ENCODE measurements around the gene SLIT3.

SLIT3 gene

DNA sequence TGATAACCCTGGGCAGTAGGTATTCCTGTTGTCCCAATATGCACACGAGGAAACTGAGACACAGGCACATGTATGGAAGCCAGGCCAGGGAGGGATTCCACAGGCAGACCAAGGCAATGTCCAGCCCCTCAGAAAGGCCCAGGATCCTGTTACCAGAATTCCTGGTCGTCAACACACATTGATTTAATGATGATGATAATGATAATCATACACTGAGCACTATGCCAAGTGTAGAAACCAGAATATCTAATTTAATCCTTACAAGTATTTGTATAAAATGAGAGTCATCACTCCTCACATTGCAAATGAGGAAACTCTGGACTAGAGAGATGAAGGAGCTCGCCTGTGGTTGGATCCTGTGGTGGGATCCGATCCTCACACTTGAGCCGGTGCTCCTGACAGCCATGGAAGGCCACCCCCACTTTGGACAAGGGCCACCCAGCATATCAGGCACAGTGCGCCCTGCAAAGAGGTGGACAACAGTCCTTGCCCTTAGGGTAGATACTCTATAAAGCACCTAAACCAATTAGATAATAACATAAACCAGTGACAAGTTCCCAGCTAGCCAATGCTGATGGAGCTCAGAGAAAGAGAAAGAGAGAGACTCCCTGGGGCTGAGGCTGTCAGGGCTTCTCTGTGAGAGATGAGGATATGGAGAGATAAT is 185.3 kb downstream of the SLIT3 start:
- no peaks in the 10 kb centered on the region for H3K79me2 ChIP-seq (ENCODE audit: insufficient read depth, low read length)
- H3K27ac ChIP-seq (ENCODE audit: low read length): no peak overlapping the region
- no peak overlapping the region for H2AFZ ChIP-seq (ENCODE audit: low read depth, low read length)
- no peak for TF ChIP-seq EZH2 (IDR thresholded peaks at IDR 0.05; ENCODE audit: borderline replicate concordance, low read depth, low read length, severe bottlenecking)
- TF ChIP-seq CTCF (IDR thresholded peaks at IDR 0.05; ENCODE audit: borderline replicate concordance, extremely low read depth, low read length, poor library complexity, severe bottlenecking): no peak
- H4K20me1 ChIP-seq (ENCODE audit: insufficient read depth, low read length): no peaks in the 10 kb centered on the region
- no peak overlapping the region for H3K4me3 ChIP-seq (ENCODE audit: low read depth in 1 of 2, low read length in 2 of 2)
- ATAC-seq (ENCODE audit: insufficient read depth, low read depth): no peak
- H3K9ac ChIP-seq (ENCODE audit: low read depth, low read length): no peak overlapping the region
- no peaks in the 10 kb centered on the region for H3K4me1 ChIP-seq (ENCODE audit: insufficient read depth, low read length)
- no peaks in the 10 kb centered on the region for H3K9me3 ChIP-seq (ENCODE audit: insufficient read depth, low read length, severe bottlenecking)
- no peaks in the 10 kb centered on the region for H3K27me3 ChIP-seq (ENCODE audit: insufficient read depth, low read length, poor library complexity)
- H3K36me3 ChIP-seq (ENCODE audit: insufficient read depth, low read length): no peaks in the 10 kb centered on the region
- no peak for DNase-seq
- H3K4me2 ChIP-seq (ENCODE audit: insufficient read depth, low read length): no peak overlapping the region

- no peaks in the 10 kb centered on the region for H3K9me3 ChIP-seq (ENCODE audit: insufficient read depth, low read length, severe bottlenecking)
- H3K9ac ChIP-seq (ENCODE audit: low read depth, low read length): no peak overlapping the region
- no peak overlapping the region for H3K4me2 ChIP-seq (ENCODE audit: insufficient read depth, low read length)
- H3K27ac ChIP-seq (ENCODE audit: low read length): no peak overlapping the region
- DNase-seq (no peak), ATAC-seq (ENCODE audit: insufficient read depth, low read depth) (no peak)
- H3K4me3 ChIP-seq (ENCODE audit: low read depth in 1 of 2, low read length in 2 of 2): no peak overlapping the region
- H2AFZ ChIP-seq (ENCODE audit: low read depth, low read length): no peak overlapping the region
- no peaks in the 10 kb centered on the region for H3K27me3 ChIP-seq (ENCODE audit: insufficient read depth, low read length, poor library complexity)
- no peaks in the 10 kb centered on the region for H3K36me3 ChIP-seq (ENCODE audit: insufficient read depth, low read length)
- TF ChIP-seq CTCF (IDR thresholded peaks at IDR 0.05; ENCODE audit: borderline replicate concordance, extremely low read depth, low read length, poor library complexity, severe bottlenecking): no peak
- no peak for TF ChIP-seq EZH2 (IDR thresholded peaks at IDR 0.05; ENCODE audit: borderline replicate concordance, low read depth, low read length, severe bottlenecking)
- no peaks in the 10 kb centered on the region for H3K79me2 ChIP-seq (ENCODE audit: insufficient read depth, low read length)
- no peaks in the 10 kb centered on the region for H4K20me1 ChIP-seq (ENCODE audit: insufficient read depth, low read length)
- no peaks in the 10 kb centered on the region for H3K4me1 ChIP-seq (ENCODE audit: insufficient read depth, low read length)
Observed at GRCh38 chr5:169114466-169115065, 186.4 kb downstream of the SLIT3 start.

DNA sequence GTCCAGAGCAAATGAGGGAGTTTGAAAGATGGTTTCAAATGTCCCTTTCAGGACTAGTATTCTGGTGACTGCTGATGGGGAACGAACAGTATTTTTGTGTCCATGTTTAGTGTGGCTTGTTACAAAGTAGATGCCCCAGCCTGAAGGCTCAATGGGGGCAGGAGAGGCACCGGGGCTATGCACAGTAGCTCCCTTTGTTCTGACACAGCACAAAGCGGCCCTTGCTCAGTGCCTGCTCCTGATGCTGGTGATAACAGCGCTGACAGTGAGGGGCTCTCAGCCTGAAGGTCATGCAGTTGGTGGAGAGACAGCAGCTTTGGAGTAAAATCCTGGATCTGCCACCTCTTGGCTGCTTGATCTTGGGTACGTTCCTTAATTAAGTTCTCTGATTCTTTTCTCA is 188.9 kb downstream of the SLIT3 start:
- no peaks in the 10 kb centered on the region for H3K36me3 ChIP-seq (ENCODE audit: insufficient read depth, low read length)
- no peak overlapping the region for H3K9ac ChIP-seq (ENCODE audit: low read depth, low read length)
- no peaks in the 10 kb centered on the region for H3K79me2 ChIP-seq (ENCODE audit: insufficient read depth, low read length)
- peaks cover 5% of the 10 kb centered on the region for H3K27me3 ChIP-seq (ENCODE audit: insufficient read depth, low read length, poor library complexity)
- H4K20me1 ChIP-seq (ENCODE audit: insufficient read depth, low read length): no peaks in the 10 kb centered on the region
- no peaks in the 10 kb centered on the region for H3K9me3 ChIP-seq (ENCODE audit: insufficient read depth, low read length, severe bottlenecking)
- H3K4me3 ChIP-seq (ENCODE audit: low read depth in 1 of 2, low read length in 2 of 2): no peak overlapping the region
- DNase-seq: no peak
- no peak overlapping the region for H3K4me2 ChIP-seq (ENCODE audit: insufficient read depth, low read length)
- no peak overlapping the region for H2AFZ ChIP-seq (ENCODE audit: low read depth, low read length)
- H3K27ac ChIP-seq (ENCODE audit: low read length): no peak overlapping the region
- no peaks in the 10 kb centered on the region for H3K4me1 ChIP-seq (ENCODE audit: insufficient read depth, low read length)
- ATAC-seq (ENCODE audit: insufficient read depth, low read depth): no peak
- TF ChIP-seq EZH2 (IDR thresholded peaks at IDR 0.05; ENCODE audit: borderline replicate concordance, low read depth, low read length, severe bottlenecking) (no peak), CTCF (IDR thresholded peaks at IDR 0.05; ENCODE audit: borderline replicate concordance, extremely low read depth, low read length, poor library complexity, severe bottlenecking) (no peak)

Measured in DND-41 (cell line).